Measurements from ENCODE around the gene XRN1. TPM values are rescaled to one million over a fixed set of nuclear protein-coding genes. Genes with fewer than 3 reads are reported as not detected.
A peak's percentile ranks its signal among the peaks of the same experiment; 100 is the strongest.
"Not testable (repeated sequence)": the region's sequence is repeated elsewhere in the genome, so short reads cannot be mapped to it uniquely, and the experiment has no call there.

Gene XRN1
- total and polyA plus RNA-seq, 2 donors (not counting 1 experiment from before 2014, with no cell fraction given), result 19.9 to 55.7 TPM

DNA sequence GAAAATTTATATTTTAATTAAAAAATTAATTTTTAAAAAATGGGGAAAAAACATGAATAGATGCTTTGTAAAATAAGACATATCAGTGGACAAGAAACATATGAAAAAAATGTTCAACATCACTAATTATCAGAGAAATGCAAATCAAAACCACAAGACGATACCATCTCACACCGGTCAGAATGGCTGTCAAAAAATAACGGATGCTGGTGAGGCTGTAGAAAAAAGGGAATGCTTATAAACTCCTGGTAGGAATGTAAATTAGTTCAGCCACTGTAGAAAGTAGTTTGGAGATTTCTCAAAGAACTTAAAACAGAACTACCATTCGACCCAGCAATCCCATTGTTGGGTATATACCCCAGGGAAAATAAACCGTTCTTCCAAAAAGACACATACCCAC, 93.8 kb downstream of the XRN1 start:
- H4K20me1 ChIP-seq (ENCODE audit: control insufficient read depth, extremely low read depth, insufficient read depth, low read length), result no peaks in the 10 kb centered on the region
- no peak overlapping the region for H3K27ac ChIP-seq (ENCODE audit: insufficient read depth, low read length)
- DNase-seq (ENCODE audit: low read depth in 2 of 2), result peak in 1 of 2 donors; percentile 36
- no peak overlapping the region for H3K9ac ChIP-seq (ENCODE audit: insufficient read depth, low read length)
- no peaks in the 10 kb centered on the region for H3K4me1 ChIP-seq (ENCODE audit: control insufficient read depth, extremely low read depth, insufficient read depth, low read length)
- no peaks in the 10 kb centered on the region for H3K27me3 ChIP-seq (ENCODE audit: control insufficient read depth, insufficient read depth, low read length)
- TF ChIP-seq, protein P1, sequence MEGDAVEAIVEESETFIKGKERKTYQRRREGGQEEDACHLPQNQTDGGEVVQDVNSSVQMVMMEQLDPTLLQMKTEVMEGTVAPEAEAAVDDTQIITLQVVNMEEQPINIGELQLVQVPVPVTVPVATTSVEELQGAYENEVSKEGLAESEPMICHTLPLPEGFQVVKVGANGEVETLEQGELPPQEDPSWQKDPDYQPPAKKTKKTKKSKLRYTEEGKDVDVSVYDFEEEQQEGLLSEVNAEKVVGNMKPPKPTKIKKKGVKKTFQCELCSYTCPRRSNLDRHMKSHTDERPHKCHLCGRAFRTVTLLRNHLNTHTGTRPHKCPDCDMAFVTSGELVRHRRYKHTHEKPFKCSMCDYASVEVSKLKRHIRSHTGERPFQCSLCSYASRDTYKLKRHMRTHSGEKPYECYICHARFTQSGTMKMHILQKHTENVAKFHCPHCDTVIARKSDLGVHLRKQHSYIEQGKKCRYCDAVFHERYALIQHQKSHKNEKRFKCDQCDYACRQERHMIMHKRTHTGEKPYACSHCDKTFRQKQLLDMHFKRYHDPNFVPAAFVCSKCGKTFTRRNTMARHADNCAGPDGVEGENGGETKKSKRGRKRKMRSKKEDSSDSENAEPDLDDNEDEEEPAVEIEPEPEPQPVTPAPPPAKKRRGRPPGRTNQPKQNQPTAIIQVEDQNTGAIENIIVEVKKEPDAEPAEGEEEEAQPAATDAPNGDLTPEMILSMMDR (conservative IDR thresholded peaks at IDR 0.05 in 1 of 2, IDR thresholded peaks at IDR 0.05 in 1 of 2; ENCODE audit: low read depth in 1 of 2, low read length in 2 of 2), result no peak
- no peak for TF ChIP-seq EZH2 (IDR thresholded peaks at IDR 0.05; ENCODE audit: low read length, missing control alignments)
- H2AFZ ChIP-seq (ENCODE audit: low read length), result no peak overlapping the region
- no peak overlapping the region for H3K4me2 ChIP-seq (ENCODE audit: extremely low read depth, insufficient read depth, low read length)
- no peak overlapping the region for H3K4me3 ChIP-seq (replicated peaks in 1 of 4; ENCODE audit: control extremely low read depth in 1 of 4, insufficient read depth in 1 of 4, low read depth in 3 of 4, low read length in 4 of 4)
- H3K79me2 ChIP-seq (ENCODE audit: control insufficient read depth, insufficient read depth, low read length), result no peaks in the 10 kb centered on the region
- peaks cover 2% of the 10 kb centered on the region for H3K36me3 ChIP-seq (ENCODE audit: control insufficient read depth, insufficient read depth, low read length)
- no peaks in the 10 kb centered on the region for H3K9me3 ChIP-seq (ENCODE audit: control insufficient read depth, insufficient read depth, low read depth, low read length)

- H3K4me1 ChIP-seq (ENCODE audit: control insufficient read depth, extremely low read depth, insufficient read depth, low read length), result no peaks in the 10 kb centered on the region
- H3K4me3 ChIP-seq (replicated peaks in 1 of 4; ENCODE audit: control extremely low read depth in 1 of 4, insufficient read depth in 1 of 4, low read depth in 3 of 4, low read length in 4 of 4), result no peak overlapping the region
- no peak overlapping the region for H2AFZ ChIP-seq (ENCODE audit: low read length)
- peaks cover 2% of the 10 kb centered on the region for H3K36me3 ChIP-seq (ENCODE audit: control insufficient read depth, insufficient read depth, low read length)
- no peaks in the 10 kb centered on the region for H3K27me3 ChIP-seq (ENCODE audit: control insufficient read depth, insufficient read depth, low read length)
- TF ChIP-seq, protein P1 (conservative IDR thresholded peaks at IDR 0.05 in 1 of 2, IDR thresholded peaks at IDR 0.05 in 1 of 2; ENCODE audit: low read depth in 1 of 2, low read length in 2 of 2), result no peak
- no peak for TF ChIP-seq EZH2 (IDR thresholded peaks at IDR 0.05; ENCODE audit: low read length, missing control alignments)
- no peak overlapping the region for H3K27ac ChIP-seq (ENCODE audit: insufficient read depth, low read length)
- no peaks in the 10 kb centered on the region for H3K9me3 ChIP-seq (ENCODE audit: control insufficient read depth, insufficient read depth, low read depth, low read length)
- DNase-seq (ENCODE audit: low read depth in 2 of 2), result peak in 1 of 2 donors; percentile 60
- no peaks in the 10 kb centered on the region for H4K20me1 ChIP-seq (ENCODE audit: control insufficient read depth, extremely low read depth, insufficient read depth, low read length)
- H3K79me2 ChIP-seq (ENCODE audit: control insufficient read depth, insufficient read depth, low read length), result no peaks in the 10 kb centered on the region
- H3K9ac ChIP-seq (ENCODE audit: insufficient read depth, low read length), result no peak overlapping the region
- H3K4me2 ChIP-seq (ENCODE audit: extremely low read depth, insufficient read depth, low read length), result no peak overlapping the region
Measured at GRCh38 chr3:142353571-142353970, 94.3 kb downstream of the XRN1 start.

DNA sequence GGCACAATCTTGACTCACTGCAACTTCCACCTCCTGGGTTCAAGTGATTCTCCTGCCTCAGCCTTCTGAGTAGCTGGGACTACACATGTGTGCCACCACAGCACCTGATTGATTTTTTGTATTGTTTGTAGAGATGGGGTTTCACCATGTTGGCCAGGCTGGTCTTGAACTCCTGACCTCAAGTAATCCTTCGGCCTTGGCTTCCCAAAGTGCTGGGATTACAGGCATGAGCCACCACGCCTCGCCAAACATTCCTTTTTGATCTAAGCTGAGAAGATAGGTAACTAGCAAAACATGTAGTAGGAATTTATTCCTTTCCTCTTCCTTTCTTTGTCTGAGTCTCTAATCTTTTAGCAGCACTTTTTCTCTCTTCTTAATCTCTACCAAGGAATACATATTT, 95.1 kb downstream of the XRN1 start:
- not testable (repeated sequence) for H3K36me3 ChIP-seq (ENCODE audit: control insufficient read depth, insufficient read depth, low read length); H3K4me1 ChIP-seq (ENCODE audit: control insufficient read depth, extremely low read depth, insufficient read depth, low read length); H3K27me3 ChIP-seq (ENCODE audit: control insufficient read depth, insufficient read depth, low read length); H3K4me2 ChIP-seq (ENCODE audit: extremely low read depth, insufficient read depth, low read length); H3K9me3 ChIP-seq (ENCODE audit: control insufficient read depth, insufficient read depth, low read depth, low read length); H2AFZ ChIP-seq (ENCODE audit: low read length); H3K79me2 ChIP-seq (ENCODE audit: control insufficient read depth, insufficient read depth, low read length); H3K4me3 ChIP-seq (replicated peaks in 1 of 4; ENCODE audit: control extremely low read depth in 1 of 4, insufficient read depth in 1 of 4, low read depth in 3 of 4, low read length in 4 of 4); H3K27ac ChIP-seq (ENCODE audit: insufficient read depth, low read length); H3K9ac ChIP-seq (ENCODE audit: insufficient read depth, low read length); H4K20me1 ChIP-seq (ENCODE audit: control insufficient read depth, extremely low read depth, insufficient read depth, low read length); DNase-seq (ENCODE audit: low read depth in 2 of 2)
